NCI-H510A (cell line): ENCODE data around the gene LAS1L.
"Not testable (repeated sequence)": the region's sequence is repeated elsewhere in the genome, so short reads cannot be mapped to it uniquely, and the experiment has no call there.

ENCODE experiments used
- DNase-seq: peaks from one replicate; lab custom pipeline; 2025; lab: John Stamatoyannopoulos, UW

LAS1L gene

GRCh38 chrX:65534450-65535292 is at the start of gene LAS1L:
TSS of gene LAS1L (minus strand) at chrX:65534787. CDS start at chrX:65534715, 72 bp downstream.
- DNase-seq: peak; percentile 86

- DNase-seq: no peak
Measured at GRCh38 chrX:65582450-65583082, 48.0 kb upstream of the LAS1L start.

DNA sequence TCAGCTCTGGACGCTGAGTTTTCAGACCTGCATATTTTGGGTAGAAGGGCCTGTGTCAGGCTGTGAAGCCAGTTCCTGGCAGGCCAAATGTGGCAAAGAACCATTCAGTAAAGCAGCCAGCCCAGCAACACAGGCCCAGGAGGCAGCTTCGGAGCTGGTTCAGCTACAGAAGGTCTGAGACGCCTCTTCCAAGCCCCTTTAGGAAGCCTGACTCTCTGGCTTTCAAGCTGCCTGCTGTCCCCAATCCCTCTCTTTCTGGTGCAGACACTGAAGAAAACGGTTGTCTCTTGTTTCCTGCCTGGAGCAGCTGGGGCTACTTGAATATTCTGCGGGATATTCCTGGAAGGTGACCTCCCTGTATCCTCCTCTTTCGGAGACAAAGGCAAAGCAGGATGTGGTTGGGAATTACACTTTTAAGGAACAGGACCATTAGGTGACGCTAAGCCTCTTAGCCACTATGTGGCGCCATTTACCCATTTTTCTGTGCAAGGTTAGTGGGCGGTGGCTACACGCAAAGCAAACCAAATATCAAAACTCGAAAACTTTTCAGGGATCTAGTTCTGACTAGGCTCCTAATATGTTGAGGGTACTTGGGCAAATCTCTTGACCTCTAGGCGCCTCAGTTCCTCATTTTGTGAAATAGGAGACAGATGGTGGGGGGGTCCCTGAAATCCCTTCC is 47.2 kb upstream of the LAS1L start:
- DNase-seq: no peak

- no peak for DNase-seq
Measured at GRCh38 chrX:65578346-65578745, 43.8 kb upstream of the LAS1L start.

GRCh38 chrX:65576160-65576559 is 41.6 kb upstream of the LAS1L start:
- no peak for DNase-seq

GRCh38 chrX:65575022-65575421 is 40.4 kb upstream of the LAS1L start:
- DNase-seq: no peak

DNA sequence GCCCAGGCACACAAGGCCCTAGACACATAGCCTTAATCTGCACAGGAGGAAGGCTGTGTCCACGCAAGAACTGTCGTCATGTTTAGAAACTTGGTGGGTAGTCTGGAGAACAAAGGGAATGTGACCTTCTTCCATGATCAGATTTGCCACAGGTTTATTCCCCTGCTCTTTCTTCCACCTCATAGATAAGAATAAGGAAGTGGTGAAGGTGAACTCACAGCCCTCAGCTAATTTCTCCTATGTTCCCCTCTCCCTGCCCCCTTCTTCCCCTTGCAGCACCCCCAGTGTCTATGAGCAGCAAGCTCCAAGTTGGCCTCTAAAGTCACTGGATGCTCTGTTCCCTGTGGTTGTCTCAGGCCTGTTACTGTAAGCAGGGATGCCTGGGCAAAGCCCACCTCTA is 39.8 kb upstream of the LAS1L start:
- no peak for DNase-seq

DNA sequence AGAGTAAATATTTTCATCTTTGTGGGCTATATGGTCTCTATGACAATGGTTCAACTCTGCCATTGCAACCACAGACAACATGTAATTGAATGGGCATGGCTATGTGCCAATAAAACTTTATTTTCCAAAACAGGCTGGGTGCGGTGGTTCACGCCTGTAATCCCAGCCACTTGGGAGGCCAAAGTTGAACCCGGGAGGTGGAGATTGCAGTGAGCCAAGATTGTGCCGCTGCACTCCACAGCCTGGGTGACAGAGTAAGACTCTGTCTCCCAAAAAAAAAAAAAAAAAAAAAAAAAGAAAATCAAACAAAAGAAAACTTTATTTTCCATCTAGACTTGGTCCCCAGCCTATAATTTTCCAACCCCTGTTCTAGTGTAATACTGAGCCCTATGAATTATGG is 38.4 kb upstream of the LAS1L start:
- DNase-seq: no peak

- not testable (repeated sequence) for DNase-seq
Measured at GRCh38 chrX:65562850-65563249, 28.3 kb upstream of the LAS1L start.

- DNase-seq: no peak
Measured at GRCh38 chrX:65551489-65552339, 17.1 kb upstream of the LAS1L start.

GRCh38 chrX:65551086-65551485 is 16.5 kb upstream of the LAS1L start:
- DNase-seq: no peak

DNA sequence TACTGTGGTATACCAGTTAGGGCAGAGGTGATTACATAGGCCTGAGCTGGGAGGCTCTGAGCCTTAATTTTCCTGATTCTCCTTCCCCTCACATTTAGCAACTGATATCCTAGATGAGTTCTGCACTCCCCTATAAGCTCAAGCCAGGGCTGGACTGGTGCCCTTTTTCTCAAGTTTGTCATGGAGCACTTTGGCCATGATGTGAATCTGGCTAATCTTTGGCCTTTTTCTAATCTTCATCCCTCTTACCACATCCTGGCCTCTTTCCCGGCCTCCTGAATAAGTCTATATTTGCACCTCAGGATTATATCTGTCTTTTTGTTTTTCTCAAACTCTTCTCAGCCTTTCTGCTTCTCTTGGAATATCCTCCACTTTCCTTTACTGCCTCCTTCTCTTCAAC is 10.9 kb upstream of the LAS1L start:
- no peak for DNase-seq

DNA sequence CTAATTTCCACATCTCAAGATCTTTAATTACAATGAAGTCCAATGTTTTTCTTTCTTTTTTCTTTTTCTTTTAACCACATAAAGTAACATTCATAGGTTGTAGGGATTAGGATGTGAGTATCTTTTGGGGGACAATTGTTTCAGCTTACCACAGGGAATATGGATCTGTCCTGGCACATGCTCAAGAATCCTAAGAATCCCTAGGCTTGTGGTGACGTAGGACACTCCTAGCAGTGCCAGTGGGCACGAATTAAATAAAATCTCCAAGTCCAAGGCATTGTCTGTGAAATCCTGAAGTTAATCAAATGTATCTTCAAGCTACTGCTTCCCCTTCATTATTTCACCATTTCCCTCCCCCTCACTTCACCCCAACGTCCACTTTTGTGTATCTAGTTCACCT is 2.6 kb upstream of the LAS1L start:
- DNase-seq: no peak

- no peak for DNase-seq
Measured at GRCh38 chrX:65536291-65536690, 1.7 kb upstream of the LAS1L start.

GRCh38 chrX:65532016-65532415 is 2.6 kb downstream of the LAS1L start:
- DNase-seq: no peak

GRCh38 chrX:65528705-65529340 is 5.8 kb downstream of the LAS1L start:
- no peak for DNase-seq

GRCh38 chrX:65528293-65528692 is 6.3 kb downstream of the LAS1L start:
- no peak for DNase-seq

GRCh38 chrX:65524139-65524538 is 10.4 kb downstream of the LAS1L start:
- no peak for DNase-seq

DNA sequence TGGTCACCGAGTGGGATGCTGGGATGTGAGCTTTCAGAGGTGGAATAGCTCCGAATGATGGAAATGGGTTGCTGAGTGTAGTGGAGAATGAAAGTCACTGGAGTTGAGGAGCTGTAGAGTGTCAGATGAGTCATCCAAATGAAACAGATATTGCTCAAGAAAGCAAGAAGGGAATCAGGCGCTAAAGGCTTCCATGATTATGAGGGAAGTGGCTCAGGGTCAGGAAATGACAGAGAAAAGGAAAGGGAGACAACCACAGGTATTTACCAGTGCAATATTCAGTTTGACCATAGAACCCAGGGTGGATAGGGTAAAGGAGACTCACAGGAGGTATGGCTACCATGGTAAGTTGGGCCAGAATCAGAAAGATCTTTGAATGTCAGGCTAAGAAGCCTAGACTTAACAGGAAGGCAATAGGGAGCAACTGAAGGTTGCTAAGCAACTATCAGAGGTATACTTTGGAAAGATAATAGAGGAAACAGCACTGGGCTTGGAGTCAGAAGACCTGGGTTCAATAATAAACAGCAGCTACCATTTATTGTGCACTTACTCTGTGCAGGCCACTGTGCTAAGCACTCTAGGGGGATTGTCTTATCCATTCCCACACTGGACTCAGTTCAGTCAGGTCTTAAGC is 11.7 kb downstream of the LAS1L start:
- DNase-seq: no peak

- not testable (repeated sequence) for DNase-seq
Measured at GRCh38 chrX:65519530-65519929, 15.1 kb downstream of the LAS1L start.

DNA sequence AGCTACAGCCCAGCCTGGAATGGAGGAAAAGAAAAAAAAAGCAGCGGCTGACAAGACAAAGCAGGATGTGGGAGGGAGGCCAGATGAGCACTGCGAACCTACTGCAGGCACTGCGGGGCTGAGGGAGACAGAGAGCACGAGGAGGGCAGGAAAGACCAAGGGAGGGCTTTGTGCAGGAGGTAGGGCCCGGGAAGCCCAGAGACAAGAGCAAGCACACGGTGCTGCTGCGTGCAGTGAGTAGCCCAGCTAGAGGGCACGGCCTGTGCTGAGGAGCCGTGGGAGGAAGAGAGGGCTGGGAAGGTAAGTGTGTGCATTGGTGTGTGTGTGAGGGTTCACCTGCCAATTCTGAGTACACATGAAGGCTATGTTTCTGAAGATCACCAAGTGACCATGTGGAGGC is 15.6 kb downstream of the LAS1L start:
- DNase-seq: not testable (repeated sequence)
